Activated T-cell treated with anti-CD3 and anti-CD28 coated beads for 24 hours (primary cell): ENCODE data around the gene ZNF330.

ENCODE experiments used
- DNase-seq: peaks from one replicate; pipeline ENCODE4 v3.0.0-alpha.2; 2020; ENCODE audit warnings: low read depth

Gene ZNF330

GRCh38 chr4:141233673-141234072, 13.0 kb downstream of the ZNF330 start:
- DNase-seq, result no peak

GRCh38 chr4:141238186-141238585, 17.5 kb downstream of the ZNF330 start:
- no peak for DNase-seq

GRCh38 chr4:141240259-141240658, 19.6 kb downstream of the ZNF330 start:
- no peak for DNase-seq

GRCh38 chr4:141240671-141241070, 20.0 kb downstream of the ZNF330 start:
- DNase-seq, result no peak

- no peak for DNase-seq
Measured at GRCh38 chr4:141241986-141242385, 21.3 kb downstream of the ZNF330 start.

GRCh38 chr4:141244419-141244818, 23.7 kb downstream of the ZNF330 start:
- no peak for DNase-seq

- DNase-seq, result no peak
Measured at GRCh38 chr4:141246243-141246642, 25.5 kb downstream of the ZNF330 start.

- DNase-seq, result no peak
Measured at GRCh38 chr4:141246683-141247429, 26.2 kb downstream of the ZNF330 start.

GRCh38 chr4:141247430-141247780, 26.7 kb downstream of the ZNF330 start:
- no peak for DNase-seq

- DNase-seq, result no peak
Measured at GRCh38 chr4:141248029-141248428, 27.3 kb downstream of the ZNF330 start.

GRCh38 chr4:141248486-141248885, 27.8 kb downstream of the ZNF330 start:
- DNase-seq, result no peak

- DNase-seq, result no peak
Measured at GRCh38 chr4:141254326-141254725, 33.6 kb downstream of the ZNF330 start.

- DNase-seq, result no peak
Measured at GRCh38 chr4:141255016-141255415, 34.3 kb downstream of the ZNF330 start.

- no peak for DNase-seq
Measured at GRCh38 chr4:141258558-141258957, 37.9 kb downstream of the ZNF330 start.

GRCh38 chr4:141275834-141276233, 55.1 kb downstream of the ZNF330 start:
- no peak for DNase-seq

- DNase-seq, result no peak
Measured at GRCh38 chr4:141283152-141283551, 62.5 kb downstream of the ZNF330 start.

- DNase-seq, result no peak
Measured at GRCh38 chr4:141283563-141283962, 62.9 kb downstream of the ZNF330 start.
